Kidney (tissue), 14 donors: Measurements from ENCODE around the gene CIB2. TPM values are rescaled to one million over a fixed set of nuclear protein-coding genes. Genes with fewer than 3 reads are reported as not detected.

ENCODE experiments used
- DNase-seq, 5 donors: peaks; one replicate each; pipeline ENCODE4 v3.0.0-alpha.2; 2013 to 2020
- FAIRE-seq: peaks from 2 replicates; lab custom pipeline; 2012; peaks lifted over from hg19 to GRCh38; lab: Jason Lieb, UNC
- H3K27ac ChIP-seq, 2 donors: one replicate each; pipeline ENCODE4 v1.7.0; 2013; ENCODE audit warnings: low read depth in 2 of 2, low read length in 2 of 2, inconsistent platforms in 1 of 2
- H3K27me3 ChIP-seq: one replicate; pipeline ENCODE4 v1.7.1; 2013; ENCODE audit warnings: low read length, inconsistent platforms; ENCODE audit not compliant: control insufficient read depth, insufficient read depth
- H3K36me3 ChIP-seq, 3 donors: one replicate each; pipeline versions ENCODE4 v1.7.0 to v1.7.1; 2013; ENCODE audit warnings: low read length in 3 of 3, control low read depth in 1 of 3, inconsistent platforms in 1 of 3; ENCODE audit not compliant: insufficient read depth in 3 of 3, control insufficient read depth in 2 of 3
- H3K4me1 ChIP-seq, 3 donors: one replicate each; pipeline versions ENCODE4 v1.7.0 to v1.7.1; 2013; ENCODE audit warnings: low read length in 3 of 3, inconsistent platforms in 1 of 3, low read depth in 1 of 3; ENCODE audit not compliant: control insufficient read depth in 2 of 3, insufficient read depth in 2 of 3
- H3K4me3 ChIP-seq, 3 donors: one replicate each; pipeline versions ENCODE4 v1.7.0 to v1.8.1; 2013; ENCODE audit warnings: low read length in 3 of 3, control low read depth in 1 of 3, inconsistent platforms in 1 of 3
- H3K9ac ChIP-seq, 3 donors: one replicate each; pipeline versions ENCODE4 v1.7.0 to v1.7.1; 2013; ENCODE audit warnings: low read length in 3 of 3, control low read depth in 1 of 3, inconsistent platforms in 1 of 3
- H3K9me3 ChIP-seq, 3 donors: one replicate each; pipeline versions ENCODE4 v1.7.0 to v1.7.1; 2013; ENCODE audit warnings: low read length in 3 of 3, control low read depth in 1 of 3, inconsistent platforms in 1 of 3; ENCODE audit not compliant: control insufficient read depth in 2 of 3, insufficient read depth in 1 of 3
- intact Hi-C: fragments of 100-400 bp; cut with DNase I; formaldehyde crosslinking; loops from one replicate; pipeline ENCODE4 v1.11.1; 2022
- polyA plus RNA-seq: library from polyadenylated mRNA; stranded (reverse); fragments of 350-450 nt; fragmentation: Illumina TruSeq; extraction: RNeasy Lipid Tissue Mini Kit (QIAGEN cat#74804); gene quantifications from one replicate; pipeline ENCODE4 v1.2.3, GENCODE V29; 2014; ENCODE audit warnings: low read depth, low replicate concordance; ENCODE audit not compliant: insufficient read depth
- total RNA-seq: library from RNA; stranded (reverse); fragmentation: NEBNext Ultra II Directional; extraction: Animal tissue kit (Norgen Biotek cat#: 25700); gene quantifications from one replicate; pipeline ENCODE4 v1.2.1, GENCODE V29; 2021
- TF ChIP-seq, protein P1 (sequence below): IDR thresholded peaks from 3 replicates; pipeline ENCODE4 v1.5.1; 2012; ENCODE audit warnings: mild to moderate bottlenecking, moderate library complexity, borderline replicate concordance; ENCODE audit not compliant: insufficient read depth; ENCODE audit errors: extremely low read depth
- donor health status: control.
- donor health status: control.
- donor health status: control.
- donor health status: control.
- donor health status: control.
- donor health status: DM: yes; HTN: yes; CAD: no.
- donor health status: Normal renal cell carcinoma (clear cell type).

CIB2 gene
- total and polyA plus RNA-seq, 2 donors from 2014 or later: 13.7 to 29.9 TPM

DNA sequence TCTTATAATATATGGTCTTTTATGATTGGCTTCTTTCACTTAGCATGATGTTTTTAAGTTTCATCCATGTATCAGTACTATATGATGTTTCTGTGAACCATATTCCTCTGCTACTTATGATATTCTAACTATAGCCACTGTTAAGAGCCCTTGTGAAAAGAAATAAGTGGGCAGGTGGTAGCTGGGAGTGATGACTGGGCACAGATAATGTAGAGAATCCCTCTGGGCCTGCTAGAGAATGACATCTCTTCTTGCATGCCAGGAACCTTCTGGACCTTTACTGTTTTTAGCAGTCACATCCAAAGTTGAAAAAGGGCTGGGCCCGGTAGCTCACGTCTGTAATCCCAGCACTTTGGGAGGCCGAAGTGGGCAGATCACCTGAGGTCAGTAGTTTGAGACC is 28.1 kb upstream of the CIB2 start:
- no peak for FAIRE-seq
- H3K9me3 ChIP-seq: no peaks in the 10 kb centered on the region

DNA sequence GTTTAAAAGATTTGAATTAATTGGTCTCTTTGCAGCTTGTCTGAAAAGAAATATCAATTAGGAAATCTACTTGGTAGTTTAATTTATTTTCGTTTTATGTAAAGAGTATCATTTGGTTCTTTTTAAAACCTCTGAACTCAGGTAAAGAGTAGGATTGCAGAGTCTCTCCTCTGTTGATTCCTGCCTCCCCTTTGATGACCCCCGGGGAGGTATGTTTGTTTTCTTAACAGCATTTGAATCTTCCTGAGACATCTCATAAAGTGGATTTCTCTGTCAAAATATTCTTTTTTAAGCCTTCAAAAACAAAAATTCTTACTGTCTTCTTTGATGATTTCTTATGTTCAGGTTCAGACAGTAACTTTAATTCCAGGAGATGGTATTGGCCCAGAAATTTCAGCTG is 26.0 kb upstream of the CIB2 start:
- Histone ChIP-seq H3K4me3 (no peak overlapping the region), H3K27ac (no peak overlapping the region), H3K9ac (no peak overlapping the region), H3K9me3 (no peaks in the 10 kb centered on the region), H3K27me3 (no peaks in the 10 kb centered on the region), H3K36me3 (peaks cover 0 to 19% (median 13%) of the 10 kb centered on the region in 3 donors), H3K4me1 (peaks cover 0 to 2% (median 0%) of the 10 kb centered on the region in 3 donors)
- no peak for FAIRE-seq
- no peak for DNase-seq
- TF ChIP-seq, protein P1, sequence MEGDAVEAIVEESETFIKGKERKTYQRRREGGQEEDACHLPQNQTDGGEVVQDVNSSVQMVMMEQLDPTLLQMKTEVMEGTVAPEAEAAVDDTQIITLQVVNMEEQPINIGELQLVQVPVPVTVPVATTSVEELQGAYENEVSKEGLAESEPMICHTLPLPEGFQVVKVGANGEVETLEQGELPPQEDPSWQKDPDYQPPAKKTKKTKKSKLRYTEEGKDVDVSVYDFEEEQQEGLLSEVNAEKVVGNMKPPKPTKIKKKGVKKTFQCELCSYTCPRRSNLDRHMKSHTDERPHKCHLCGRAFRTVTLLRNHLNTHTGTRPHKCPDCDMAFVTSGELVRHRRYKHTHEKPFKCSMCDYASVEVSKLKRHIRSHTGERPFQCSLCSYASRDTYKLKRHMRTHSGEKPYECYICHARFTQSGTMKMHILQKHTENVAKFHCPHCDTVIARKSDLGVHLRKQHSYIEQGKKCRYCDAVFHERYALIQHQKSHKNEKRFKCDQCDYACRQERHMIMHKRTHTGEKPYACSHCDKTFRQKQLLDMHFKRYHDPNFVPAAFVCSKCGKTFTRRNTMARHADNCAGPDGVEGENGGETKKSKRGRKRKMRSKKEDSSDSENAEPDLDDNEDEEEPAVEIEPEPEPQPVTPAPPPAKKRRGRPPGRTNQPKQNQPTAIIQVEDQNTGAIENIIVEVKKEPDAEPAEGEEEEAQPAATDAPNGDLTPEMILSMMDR: no peak
- intact Hi-C loops: no loop called here

More for the DNA sequence above, 28.1 kb upstream of the CIB2 start:
- DNase-seq: no peak
- H3K9ac ChIP-seq: no peak overlapping the region
- H3K4me1 ChIP-seq: peaks cover 0 to 2% (median 0%) of the 10 kb centered on the region in 3 donors
- H3K36me3 ChIP-seq: peaks cover 0 to 22% (median 19%) of the 10 kb centered on the region in 3 donors
- H3K4me3 ChIP-seq: no peak overlapping the region
- intact Hi-C loops: no loop called here
- TF ChIP-seq, protein P1: no peak
- H3K27me3 ChIP-seq: no peaks in the 10 kb centered on the region
- no peak overlapping the region for H3K27ac ChIP-seq

DNA sequence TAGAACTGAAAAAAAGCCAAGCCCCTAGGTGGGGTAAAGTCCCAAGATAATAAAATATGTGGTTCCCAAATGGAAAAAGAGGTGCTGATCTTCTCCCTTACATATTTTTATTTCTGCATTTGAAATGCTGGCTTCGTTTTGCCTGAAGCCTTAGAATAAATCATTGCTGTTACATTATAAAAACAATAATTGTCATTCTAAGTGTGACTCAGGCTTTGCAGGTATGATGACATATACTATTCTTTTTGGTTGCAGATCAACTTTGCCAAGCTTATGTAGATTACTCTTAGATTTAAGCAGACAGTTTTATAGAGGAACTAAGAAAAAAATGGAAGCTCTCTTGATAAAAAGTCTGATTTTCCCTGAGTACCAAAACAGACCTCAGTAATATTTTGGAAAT is 25.4 kb upstream of the CIB2 start:
- FAIRE-seq (no peak), DNase-seq (no peak)
- Histone ChIP-seq H3K4me1 (peaks cover 0 to 2% (median 0%) of the 10 kb centered on the region in 3 donors), H3K27ac (no peak overlapping the region), H3K4me3 (no peak overlapping the region), H3K36me3 (peaks cover 0 to 13% (median 8%) of the 10 kb centered on the region in 3 donors), H3K27me3 (no peaks in the 10 kb centered on the region), H3K9me3 (no peaks in the 10 kb centered on the region), H3K9ac (no peak overlapping the region)
- intact Hi-C loops: no loop called here
- TF ChIP-seq, protein P1: no peak

DNA sequence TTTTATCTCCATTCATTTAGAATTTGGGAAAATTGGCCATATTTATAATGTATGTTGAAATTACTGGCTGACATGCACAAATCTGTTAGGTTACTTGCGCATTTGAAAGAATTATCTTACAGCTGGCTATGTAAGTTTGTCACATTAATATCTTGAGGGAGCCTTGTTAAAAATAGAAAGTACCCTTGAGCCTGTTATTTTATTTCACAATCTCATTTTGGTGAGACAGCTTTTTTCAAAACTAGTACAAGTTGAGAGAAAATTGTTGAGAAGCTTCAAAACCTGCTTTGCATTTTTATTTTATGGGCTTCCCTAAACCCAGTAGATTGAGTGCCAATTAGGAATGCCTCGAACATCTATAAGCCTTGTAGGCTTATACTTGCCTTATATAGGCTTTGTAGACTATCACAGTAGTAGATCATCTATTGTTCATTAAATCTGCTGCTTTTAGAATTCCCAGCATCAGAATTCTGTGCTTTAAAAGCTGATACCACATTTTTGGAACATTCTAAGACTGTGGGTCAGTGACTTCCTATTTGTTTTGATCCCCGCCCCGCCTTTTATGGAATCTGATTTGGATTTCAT is 24.2 kb upstream of the CIB2 start:
- no peaks in the 10 kb centered on the region for H3K9me3 ChIP-seq
- intact Hi-C loops: no loop called here
- H3K4me3 ChIP-seq: no peak overlapping the region
- no peak overlapping the region for H3K27ac ChIP-seq
- H3K36me3 ChIP-seq: peaks cover 0 to 8% (median 2%) of the 10 kb centered on the region in 3 donors
- peaks cover 0 to 5% (median 2%) of the 10 kb centered on the region in 3 donors for H3K4me1 ChIP-seq
- H3K9ac ChIP-seq: no peak overlapping the region
- no peak for DNase-seq
- FAIRE-seq: no peak
- TF ChIP-seq, protein P1: no peak
- no peaks in the 10 kb centered on the region for H3K27me3 ChIP-seq
